LNCaP clone FGC (cell line): ENCODE data around the gene NME1.

Experiments
- DNase-seq: peaks from one replicate; pipeline ENCODE4 v3.0.0-alpha.2; 2011; ENCODE audit warnings: low read depth
- H3K4me3 ChIP-seq: 2 replicates; pipeline ENCODE4 v1.5.1; 2011; ENCODE audit warnings: mild to moderate bottlenecking, low read depth, low read length, control low read depth
- TF ChIP-seq, protein P1 (sequence below): IDR thresholded peaks from 2 replicates; pipeline ENCODE4 v1.5.1; 2012; ENCODE audit warnings: mild to moderate bottlenecking; ENCODE audit not compliant: control insufficient read depth, insufficient read depth; ENCODE audit errors: extremely low read depth

NME1 gene

DNA sequence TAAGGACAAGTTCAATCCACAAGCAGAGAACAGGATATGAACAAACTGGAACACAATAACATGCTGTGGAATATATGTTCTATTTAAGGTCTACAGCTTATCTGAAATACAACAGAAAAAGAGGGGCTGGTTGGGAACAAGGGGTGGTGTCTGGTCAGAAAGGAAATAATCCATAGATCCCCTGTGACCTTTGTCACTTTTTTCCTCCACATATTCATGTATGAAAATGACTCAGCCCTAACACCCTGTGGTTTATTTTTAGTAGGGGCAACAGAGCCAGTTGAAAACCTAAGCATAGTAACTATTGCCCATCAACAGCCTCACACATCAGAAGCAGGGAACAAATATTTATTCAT, 20.4 kb upstream of the NME1 start:
- DNase-seq = no peak

DNA sequence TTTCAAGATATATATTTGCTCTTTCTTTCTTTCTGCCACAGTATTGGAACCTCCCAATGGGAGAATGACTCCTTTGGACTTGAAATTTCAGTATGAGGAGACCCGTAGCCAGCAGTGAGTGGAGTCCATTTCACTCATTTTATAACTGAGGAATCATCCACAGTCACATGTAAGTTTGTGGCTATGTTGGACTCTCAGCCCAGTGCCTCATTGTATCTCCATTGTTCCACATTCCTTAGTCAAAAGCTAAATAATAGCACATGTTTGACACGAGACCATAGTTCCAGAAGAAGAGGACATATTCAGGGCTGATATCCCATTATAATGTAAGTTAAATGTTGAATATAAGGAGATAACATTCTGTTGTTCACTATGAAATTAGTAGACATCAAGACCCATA, 20.0 kb upstream of the NME1 start:
- TF ChIP-seq, protein P1, sequence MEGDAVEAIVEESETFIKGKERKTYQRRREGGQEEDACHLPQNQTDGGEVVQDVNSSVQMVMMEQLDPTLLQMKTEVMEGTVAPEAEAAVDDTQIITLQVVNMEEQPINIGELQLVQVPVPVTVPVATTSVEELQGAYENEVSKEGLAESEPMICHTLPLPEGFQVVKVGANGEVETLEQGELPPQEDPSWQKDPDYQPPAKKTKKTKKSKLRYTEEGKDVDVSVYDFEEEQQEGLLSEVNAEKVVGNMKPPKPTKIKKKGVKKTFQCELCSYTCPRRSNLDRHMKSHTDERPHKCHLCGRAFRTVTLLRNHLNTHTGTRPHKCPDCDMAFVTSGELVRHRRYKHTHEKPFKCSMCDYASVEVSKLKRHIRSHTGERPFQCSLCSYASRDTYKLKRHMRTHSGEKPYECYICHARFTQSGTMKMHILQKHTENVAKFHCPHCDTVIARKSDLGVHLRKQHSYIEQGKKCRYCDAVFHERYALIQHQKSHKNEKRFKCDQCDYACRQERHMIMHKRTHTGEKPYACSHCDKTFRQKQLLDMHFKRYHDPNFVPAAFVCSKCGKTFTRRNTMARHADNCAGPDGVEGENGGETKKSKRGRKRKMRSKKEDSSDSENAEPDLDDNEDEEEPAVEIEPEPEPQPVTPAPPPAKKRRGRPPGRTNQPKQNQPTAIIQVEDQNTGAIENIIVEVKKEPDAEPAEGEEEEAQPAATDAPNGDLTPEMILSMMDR = no peak
- no peak for DNase-seq
- no peak overlapping the region for H3K4me3 ChIP-seq

More for the DNA sequence above, 20.4 kb upstream of the NME1 start:
- no peak overlapping the region for H3K4me3 ChIP-seq
- TF ChIP-seq, protein P1 = no peak

DNA sequence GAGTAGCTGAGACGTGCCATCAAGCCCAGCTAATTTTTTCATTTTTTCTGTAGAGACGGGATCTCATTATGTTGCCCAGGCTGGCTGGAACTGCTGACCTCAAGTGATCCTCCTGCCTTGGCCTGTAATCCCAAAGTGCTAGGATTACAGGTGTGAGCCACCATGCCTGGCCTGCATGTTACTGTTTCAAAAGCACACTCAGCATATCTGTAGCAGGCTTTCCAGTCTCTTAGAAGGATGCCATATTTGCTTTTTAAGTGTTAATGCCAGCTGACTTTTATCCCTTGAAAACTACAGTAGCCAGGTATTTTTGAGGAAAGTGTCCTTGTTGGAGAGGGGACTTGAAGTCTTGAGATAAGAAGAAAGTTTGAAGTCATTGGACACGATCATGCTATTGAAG, 17.4 kb upstream of the NME1 start:
- TF ChIP-seq, protein P1 = no peak
- H3K4me3 ChIP-seq = no peak overlapping the region

DNA sequence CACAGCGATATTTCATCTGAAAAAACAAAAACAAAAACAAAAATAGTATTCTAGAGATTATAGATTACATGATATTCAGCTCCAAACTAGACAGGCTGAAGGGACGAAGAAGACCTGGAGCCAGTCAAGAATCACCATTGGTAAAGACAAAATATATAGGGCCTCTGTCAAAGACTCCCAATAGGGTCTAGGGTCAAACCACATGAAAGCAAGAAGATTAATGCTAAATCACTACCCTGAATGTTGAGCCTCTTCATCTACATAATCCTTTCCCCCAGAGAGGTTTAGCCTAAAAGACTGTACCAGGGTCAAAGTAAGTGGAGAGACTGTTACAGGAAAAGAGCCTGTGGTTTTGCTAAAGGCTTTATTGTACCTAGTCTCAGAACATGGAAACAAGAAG, 10.8 kb upstream of the NME1 start:
- no peak overlapping the region for H3K4me3 ChIP-seq
- DNase-seq = no peak
- TF ChIP-seq, protein P1 = no peak

More for the DNA sequence above, 17.4 kb upstream of the NME1 start:
- no peak for DNase-seq

DNA sequence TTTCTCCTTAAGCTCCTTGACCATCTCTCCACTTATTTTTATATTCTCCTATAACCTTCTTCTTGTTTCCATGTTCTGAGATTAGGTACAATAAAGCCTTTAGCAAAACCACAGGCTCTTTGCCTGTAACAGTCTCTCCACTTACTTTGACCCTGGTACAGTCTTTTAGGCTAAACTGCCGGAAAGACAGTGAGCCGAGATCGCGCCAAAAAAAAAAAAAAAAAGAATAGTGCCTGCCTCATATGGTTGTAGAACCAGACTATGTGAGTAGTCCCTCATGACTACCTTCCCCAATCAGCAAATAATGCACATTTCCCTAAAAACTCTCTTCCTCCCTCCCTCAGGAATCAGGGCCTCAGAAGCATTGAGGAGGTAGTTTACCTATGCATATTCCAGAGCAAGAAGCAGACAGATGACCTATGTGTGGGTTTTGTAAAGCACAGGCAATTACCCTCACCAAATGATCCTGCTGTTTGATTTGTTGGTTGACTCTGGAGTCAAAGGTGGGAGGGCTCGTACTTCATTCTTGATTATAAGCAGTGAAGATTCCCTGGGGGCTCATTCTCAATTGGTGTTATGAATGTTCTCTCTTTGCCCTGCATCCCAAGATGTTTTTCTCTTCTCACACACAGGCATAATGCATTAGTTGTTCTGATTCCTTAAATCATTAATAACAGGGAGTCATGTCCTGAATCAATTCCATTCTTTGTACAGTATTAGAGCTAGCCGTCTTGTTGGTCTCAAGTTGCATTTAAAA, 8.9 kb upstream of the NME1 start:
- no peak overlapping the region for H3K4me3 ChIP-seq
- DNase-seq = no peak
- TF ChIP-seq, protein P1 = no peak

DNA sequence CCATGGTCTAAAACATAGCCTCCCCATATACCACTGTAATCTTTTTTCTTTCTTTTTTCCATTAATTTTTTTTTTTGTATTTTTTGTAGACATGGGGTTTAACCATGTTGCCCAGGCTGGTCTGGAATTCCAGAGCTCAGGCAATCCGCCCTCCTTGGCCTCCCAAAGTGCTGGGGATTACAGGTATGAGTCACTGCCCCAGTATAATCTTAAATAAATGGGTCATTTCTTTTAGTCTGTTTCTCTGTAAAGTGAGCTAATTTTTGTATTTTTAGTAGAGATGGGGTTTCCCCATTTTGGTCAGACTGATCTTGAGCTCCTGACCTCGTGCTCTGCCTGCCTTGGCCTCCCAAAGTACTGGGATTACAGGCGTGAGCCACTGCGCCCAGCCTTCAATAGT, 5.7 kb upstream of the NME1 start:
- no peak overlapping the region for H3K4me3 ChIP-seq
- no peak for DNase-seq
- TF ChIP-seq, protein P1 = no peak

DNA sequence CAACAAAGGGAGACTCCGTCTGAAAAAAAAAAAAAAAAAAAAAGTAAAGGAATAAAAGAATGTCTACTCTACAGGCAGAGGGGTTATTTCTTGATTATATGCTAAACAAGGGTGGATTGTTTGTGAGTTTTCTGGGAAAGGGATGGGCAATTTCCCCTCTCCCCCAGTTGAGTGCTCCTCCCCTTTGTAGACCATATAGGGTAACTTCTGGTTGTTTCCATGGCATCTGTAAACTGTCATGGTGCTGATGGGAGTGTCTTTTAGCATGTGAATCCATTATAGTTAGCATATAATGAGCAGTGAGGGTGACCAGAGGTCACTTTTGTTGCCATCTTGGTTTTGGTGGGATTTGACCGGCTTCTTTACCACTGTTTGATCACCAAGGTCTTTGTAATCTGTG, 4.2 kb upstream of the NME1 start:
- TF ChIP-seq, protein P1 = no peak
- no peak overlapping the region for H3K4me3 ChIP-seq
- DNase-seq = no peak
